AG09319 (cell line): ENCODE data around the gene COL13A1.
A peak's percentile ranks its signal among the peaks of the same experiment; 100 is the strongest.

Experiments
- DNase-seq: peaks from one replicate; pipeline ENCODE4 v3.0.0-alpha.2; 2010; ENCODE audit warnings: low read depth; ENCODE audit errors: extremely low read depth
- CTCF ChIP-seq: IDR thresholded peaks from 2 replicates; pipeline ENCODE4 v1.5.1; 2011; ENCODE audit warnings: low read depth, mild to moderate bottlenecking, inconsistent platforms, low read length, moderate library complexity

Gene COL13A1

GRCh38 chr10:69974551-69975155 is 172.9 kb downstream of the COL13A1 start:
- peak; percentile 88 for DNase-seq
- no peak for TF ChIP-seq CTCF

- no peak for DNase-seq
- TF ChIP-seq CTCF: no peak
Measured at GRCh38 chr10:69976795-69977546, 175.3 kb downstream of the COL13A1 start.

GRCh38 chr10:69979174-69979573 is 177.5 kb downstream of the COL13A1 start:
- no peak for DNase-seq
- no peak for TF ChIP-seq CTCF

GRCh38 chr10:69980672-69981071 is 179.0 kb downstream of the COL13A1 start:
- no peak for DNase-seq
- TF ChIP-seq CTCF: no peak

GRCh38 chr10:69988094-69988493 is 186.4 kb downstream of the COL13A1 start:
- no peak for TF ChIP-seq CTCF

GRCh38 chr10:69991151-69991550 is 189.4 kb downstream of the COL13A1 start:
- no peak for DNase-seq
- no peak for TF ChIP-seq CTCF

More at GRCh38 chr10:69988094-69988493, 186.4 kb downstream of the COL13A1 start:
- DNase-seq: no peak

- no peak for TF ChIP-seq CTCF
- DNase-seq: no peak
Measured at GRCh38 chr10:69994262-69994661, 192.6 kb downstream of the COL13A1 start.
